Measurements from ENCODE around the gene DCXR. TPM values are rescaled to one million over a fixed set of nuclear protein-coding genes. Genes with fewer than 3 reads are reported as not detected.
A peak's percentile ranks its signal among the peaks of the same experiment; 100 is the strongest.

Gene DCXR
- total and polyA plus RNA-seq, 2 experiments from 2014 or later, result 86.9 to 137 TPM

GRCh38 chr17:82077617-82078358, 40.3 kb upstream of the DCXR start:
- Mint-ChIP-seq H3K9me3 (no peaks in the 10 kb centered on the region; the same call in 1 of the 3 replicates), H3K27me3 (ENCODE audit: insufficient read depth, low read depth, poor library complexity) (peaks cover 30% of the 10 kb centered on the region), H3K4me1 (peaks cover 3% of the 10 kb centered on the region), H3K36me3 (ENCODE audit: low read depth) (peaks cover 33% of the 10 kb centered on the region), H3K4me3 (no peak overlapping the region; the same call in 2 of the 3 replicates), H3K27ac (peak overlapping the region; percentile 46; the same call in 1 of the 2 replicates)
- 0 out of 2 replicates have a peak overlapping the region, but pooled peaks have one; percentile 50 for H3K27ac ChIP-seq (ENCODE audit: low read depth)
- peaks cover 8% of the 10 kb centered on the region; the same call in 1 of the 2 replicates for H4K20me1 ChIP-seq (replicated peaks; ENCODE audit: insufficient read depth)
- H3F3A ChIP-seq (replicated peaks; ENCODE audit: low read depth), result peaks cover 20% of the 10 kb centered on the region
- ATAC-seq, result peak; percentile 17
- no peaks in the 10 kb centered on the region for H3K4me1 ChIP-seq (ENCODE audit: insufficient read depth)
- H3K4me3 ChIP-seq, result no peak overlapping the region
- peaks cover 10% of the 10 kb centered on the region; the same call in 1 of the 2 replicates for H3K36me3 ChIP-seq (ENCODE audit: insufficient read depth)
- H3K27me3 ChIP-seq (ENCODE audit: insufficient read depth), result no peaks in the 10 kb centered on the region; the same call in 1 of the 2 replicates
- no peak overlapping the region for H3K4me2 ChIP-seq
- TF ChIP-seq CTCF (conservative IDR thresholded peaks at IDR 0.05; ENCODE audit: low read depth in 2 of 2), result peak; percentile 16 to 56; a peak in 3 of 4 replicates
- no peak for TF ChIP-seq STAT1 (IDR thresholded peaks at IDR 0.05; ENCODE audit: unreplicated experiment)
- no peaks in the 10 kb centered on the region for H3K79me2 ChIP-seq (replicated peaks; ENCODE audit: insufficient read depth)
- H3K9me2 ChIP-seq (ENCODE audit: insufficient read depth), result no peaks in the 10 kb centered on the region
- H2AFZ ChIP-seq, result no peak overlapping the region
- peak; percentile 72 for DNase-seq (ENCODE audit: low spot score)

- no peaks in the 10 kb centered on the region for H3K4me1 ChIP-seq (ENCODE audit: insufficient read depth)
- peaks cover 8% of the 10 kb centered on the region; the same call in 1 of the 2 replicates for H4K20me1 ChIP-seq (replicated peaks; ENCODE audit: insufficient read depth)
- H3K79me2 ChIP-seq (replicated peaks; ENCODE audit: insufficient read depth), result no peaks in the 10 kb centered on the region
- H3K27me3 Mint-ChIP-seq (ENCODE audit: insufficient read depth, low read depth, poor library complexity), result peaks cover 31% of the 10 kb centered on the region
- TF ChIP-seq NANOG (IDR thresholded peaks at IDR 0.05; ENCODE audit: borderline replicate concordance), result no peak
- no peak for TF ChIP-seq CTCF (conservative IDR thresholded peaks at IDR 0.05; ENCODE audit: low read depth in 2 of 2)
- 0 out of 2 replicates have a peak, but pooled peaks have one; percentile 7 for TF ChIP-seq POLR2AphosphoS5 (IDR thresholded peaks at IDR 0.05; ENCODE audit: low read depth)
- peaks cover 10% of the 10 kb centered on the region; the same call in 1 of the 2 replicates for H3K36me3 ChIP-seq (ENCODE audit: insufficient read depth)
- H3K27ac Mint-ChIP-seq, result no peak overlapping the region
- peak; percentile 50 for ATAC-seq
- H3K9me3 Mint-ChIP-seq, result no peaks in the 10 kb centered on the region; the same call in 1 of the 3 replicates
- no peaks in the 10 kb centered on the region; the same call in 1 of the 2 replicates for H3K27me3 ChIP-seq (ENCODE audit: insufficient read depth)
- H3K36me3 Mint-ChIP-seq (ENCODE audit: low read depth), result peaks cover 28% of the 10 kb centered on the region
- H3K9me2 ChIP-seq (ENCODE audit: insufficient read depth), result no peaks in the 10 kb centered on the region
- H3F3A ChIP-seq (replicated peaks; ENCODE audit: low read depth), result peaks cover 20% of the 10 kb centered on the region
- peak overlapping the region; percentile 55; the same call in 1 of the 2 replicates for H3K27ac ChIP-seq (ENCODE audit: low read depth)
- no peak overlapping the region for H3K4me3 Mint-ChIP-seq
- H3K4me1 Mint-ChIP-seq, result peaks cover 3% of the 10 kb centered on the region
- peak; percentile 65 for DNase-seq (ENCODE audit: low spot score)
- H2AFZ ChIP-seq, result no peak overlapping the region
- no peak overlapping the region for H3K4me3 ChIP-seq
- H3K4me2 ChIP-seq, result no peak overlapping the region
Observed at GRCh38 chr17:82076785-82077591, 39.5 kb upstream of the DCXR start.

Measured in GM23338 (cell line).